HG03039 (cell line): ENCODE measurements around the gene DEFB126.
"Not testable (repeated sequence)": the region's sequence is repeated elsewhere in the genome, so short reads cannot be mapped to it uniquely, and the experiment has no call there.

ENCODE experiments used
- ATAC-seq: cut with Tn5 transposase; IDR thresholded peaks from one replicate; pipeline ENCODE4 v1.9.1; 2021; ENCODE audit warnings: mild to moderate bottlenecking, moderate library complexity; ENCODE audit not compliant: unreplicated experiment

Gene DEFB126, protein sequence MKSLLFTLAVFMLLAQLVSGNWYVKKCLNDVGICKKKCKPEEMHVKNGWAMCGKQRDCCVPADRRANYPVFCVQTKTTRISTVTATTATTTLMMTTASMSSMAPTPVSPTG

DNA sequence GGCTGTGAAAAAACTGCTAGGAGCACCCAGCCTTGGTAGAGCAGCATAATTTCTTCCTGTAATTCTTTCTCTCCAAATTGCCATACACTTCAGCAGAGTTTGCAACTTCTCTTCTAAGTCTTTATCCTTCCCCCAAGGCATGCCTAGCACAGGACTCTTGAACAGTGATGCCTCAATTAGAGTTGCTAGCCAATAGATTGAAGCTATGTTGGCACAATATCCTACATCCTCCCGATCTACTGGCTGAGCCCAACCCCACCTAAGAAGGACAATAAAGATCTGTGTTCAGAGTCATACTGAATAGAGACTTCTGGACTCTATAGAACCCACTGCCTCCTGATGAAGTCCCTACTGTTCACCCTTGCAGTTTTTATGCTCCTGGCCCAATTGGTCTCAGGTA, at the start of gene DEFB126:
TSS of gene DEFB126 (plus strand) at position 301 of the 400 bp plus-strand sequence. CDS start at position 340, 39 bp downstream.
- ATAC-seq, result no peak

DNA sequence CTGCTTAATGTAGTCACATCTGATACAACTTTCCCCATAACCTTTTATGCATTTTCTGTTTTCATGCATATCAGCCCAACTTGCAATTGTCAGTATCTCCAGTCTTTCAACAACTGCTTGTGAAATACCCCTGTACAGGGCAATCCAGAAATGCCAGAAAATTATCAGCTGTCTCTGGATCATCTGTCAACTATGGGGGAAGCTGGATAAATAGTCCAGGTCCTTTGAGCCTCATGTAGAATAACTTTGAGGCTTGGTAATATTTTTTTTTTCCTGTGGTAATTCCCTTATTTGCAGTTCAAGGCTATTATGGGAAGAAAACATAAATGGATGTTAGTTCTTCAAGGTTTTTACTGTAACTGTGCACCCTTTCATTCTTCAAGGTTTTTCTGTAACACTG, 48.7 kb upstream of the DEFB126 start:
- no peak for ATAC-seq

DNA sequence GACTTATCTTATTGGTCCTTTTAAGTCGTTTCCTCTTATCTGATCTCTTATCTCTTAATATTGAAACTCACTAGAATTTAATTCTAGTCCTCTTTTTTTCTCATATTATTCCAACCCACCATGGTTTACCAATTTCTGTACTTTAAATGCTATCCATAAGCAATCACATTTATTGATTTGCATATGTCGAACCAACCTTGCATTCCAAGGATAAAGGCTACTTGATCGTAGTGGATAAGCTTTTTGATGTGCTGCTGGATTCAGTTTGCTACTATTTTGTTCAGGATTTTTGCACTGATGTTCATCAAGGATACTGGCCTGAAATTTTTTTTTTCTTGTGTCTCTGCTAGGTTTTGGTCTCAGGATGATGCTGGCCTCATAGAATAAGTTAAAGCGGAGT, 47.2 kb upstream of the DEFB126 start:
- ATAC-seq, result no peak

DNA sequence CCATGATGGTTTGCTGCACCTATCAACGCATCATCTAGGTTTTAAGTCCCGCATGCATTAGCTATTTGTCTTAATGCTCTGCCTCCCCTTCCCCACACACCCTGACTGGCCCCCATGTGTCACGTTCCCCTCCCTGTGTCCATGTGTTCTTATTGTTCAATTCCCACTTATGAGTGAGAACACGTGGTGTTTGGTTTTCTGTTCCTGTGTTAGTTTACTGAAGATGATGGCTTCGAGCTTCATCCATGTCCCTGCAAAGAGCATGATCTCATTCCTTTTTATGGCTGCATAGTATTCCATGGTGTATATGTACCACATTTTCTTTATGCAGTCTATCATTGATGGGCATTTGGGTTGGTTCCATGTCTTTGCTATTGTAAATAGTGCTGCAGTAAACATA, 44.7 kb upstream of the DEFB126 start:
- not testable (repeated sequence) for ATAC-seq

DNA sequence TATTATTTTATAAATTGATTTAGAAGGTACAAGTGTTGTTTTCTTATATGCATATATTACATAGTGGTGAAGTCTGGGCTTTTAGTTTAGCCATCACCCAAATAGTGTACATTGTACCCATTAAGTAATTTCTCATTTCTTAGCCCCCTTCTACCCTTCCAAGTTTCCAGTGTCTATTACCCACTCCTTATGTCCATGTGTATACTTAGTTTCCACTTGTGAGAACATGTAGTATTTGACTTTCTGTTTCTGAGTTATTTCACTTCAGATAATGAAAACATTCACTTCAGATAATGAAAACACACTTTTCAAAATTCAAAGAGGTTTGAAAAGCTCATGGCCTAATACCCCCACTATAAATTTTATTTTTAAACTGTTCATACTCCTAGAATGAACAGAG, 40.4 kb upstream of the DEFB126 start:
- no peak for ATAC-seq

DNA sequence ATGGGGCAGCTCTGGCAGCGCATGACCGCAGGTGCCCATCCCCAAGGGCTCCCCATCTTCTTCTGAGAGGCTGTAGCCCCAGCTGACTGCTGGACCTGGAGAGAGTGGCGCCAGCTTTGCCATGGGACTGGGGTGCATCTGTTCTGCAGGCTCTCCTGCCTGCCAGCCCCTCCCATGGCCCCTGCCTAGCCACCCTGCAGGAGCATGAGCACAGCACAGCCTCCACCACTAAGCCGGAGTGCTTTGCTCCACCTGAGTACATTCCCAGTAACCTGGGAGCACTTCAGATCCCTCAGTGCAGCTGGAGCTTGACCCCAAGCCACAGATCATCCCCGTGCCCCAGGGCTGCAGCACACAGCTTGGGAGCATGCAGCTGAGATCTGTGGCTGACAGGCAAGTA, 38.9 kb upstream of the DEFB126 start:
- no peak for ATAC-seq

DNA sequence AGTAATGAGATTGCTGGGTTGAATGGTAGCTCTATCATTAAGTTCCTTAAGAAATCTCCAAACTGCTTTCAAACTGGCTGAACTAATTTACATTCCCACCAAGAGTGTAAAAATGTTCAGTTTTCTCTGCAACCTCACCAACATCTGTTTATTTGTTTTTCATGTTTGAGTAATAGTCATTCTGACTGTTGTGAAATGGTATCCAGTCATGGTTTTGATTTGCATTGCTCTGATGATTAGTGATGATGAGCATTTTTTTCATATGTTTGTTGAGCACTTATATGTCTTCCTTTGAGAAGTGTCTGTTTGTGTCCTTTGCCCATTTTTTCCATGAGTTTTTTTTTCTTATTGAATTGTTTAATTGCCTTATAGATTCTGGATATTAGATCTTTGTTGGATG, 30.0 kb upstream of the DEFB126 start:
- no peak for ATAC-seq

DNA sequence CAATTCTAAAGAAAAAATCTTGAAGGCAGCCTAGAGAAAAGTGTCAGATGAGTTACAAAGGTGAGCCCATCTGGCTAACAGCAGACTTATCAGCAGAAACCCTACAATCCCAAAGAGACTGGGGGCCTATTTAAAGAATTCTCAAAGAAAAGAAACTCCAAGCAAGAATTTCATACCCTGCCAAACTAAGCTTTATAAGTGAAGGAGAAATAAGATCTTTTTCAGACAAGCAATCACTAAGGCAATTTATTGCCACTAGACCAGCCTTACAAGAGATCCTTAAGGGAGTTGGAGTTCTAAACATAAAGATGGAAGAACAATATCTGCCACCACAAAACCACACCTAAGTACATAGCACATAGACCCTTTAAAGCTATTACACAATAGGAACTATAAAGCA, 24.9 kb upstream of the DEFB126 start:
- no peak for ATAC-seq

DNA sequence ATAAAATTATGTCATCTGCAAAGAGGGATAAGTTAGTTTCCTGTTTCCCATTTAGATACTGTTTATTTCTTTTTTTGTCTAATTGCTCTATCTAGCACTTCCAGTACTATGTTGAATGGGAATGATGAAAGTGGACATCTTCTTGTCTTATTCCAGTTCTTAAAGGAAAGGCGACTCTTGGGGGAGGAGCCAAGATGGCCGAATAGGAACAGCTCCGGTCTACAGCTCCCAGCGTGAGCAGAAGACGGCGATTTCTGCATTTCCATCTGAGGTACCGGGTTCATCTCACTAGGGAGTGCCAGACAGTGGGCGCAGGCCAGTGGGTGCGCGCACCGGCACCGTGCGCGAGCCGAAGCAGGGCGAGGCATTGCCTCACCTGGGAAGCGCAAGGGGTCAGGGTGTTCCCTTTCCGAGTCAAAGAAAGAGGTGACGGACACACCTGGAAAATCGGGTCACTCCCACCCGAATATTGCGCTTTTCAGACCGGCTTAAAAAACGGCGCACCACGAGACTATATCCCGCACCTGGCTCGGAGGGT, 12.5 kb upstream of the DEFB126 start:
- ATAC-seq, result not testable (repeated sequence)

DNA sequence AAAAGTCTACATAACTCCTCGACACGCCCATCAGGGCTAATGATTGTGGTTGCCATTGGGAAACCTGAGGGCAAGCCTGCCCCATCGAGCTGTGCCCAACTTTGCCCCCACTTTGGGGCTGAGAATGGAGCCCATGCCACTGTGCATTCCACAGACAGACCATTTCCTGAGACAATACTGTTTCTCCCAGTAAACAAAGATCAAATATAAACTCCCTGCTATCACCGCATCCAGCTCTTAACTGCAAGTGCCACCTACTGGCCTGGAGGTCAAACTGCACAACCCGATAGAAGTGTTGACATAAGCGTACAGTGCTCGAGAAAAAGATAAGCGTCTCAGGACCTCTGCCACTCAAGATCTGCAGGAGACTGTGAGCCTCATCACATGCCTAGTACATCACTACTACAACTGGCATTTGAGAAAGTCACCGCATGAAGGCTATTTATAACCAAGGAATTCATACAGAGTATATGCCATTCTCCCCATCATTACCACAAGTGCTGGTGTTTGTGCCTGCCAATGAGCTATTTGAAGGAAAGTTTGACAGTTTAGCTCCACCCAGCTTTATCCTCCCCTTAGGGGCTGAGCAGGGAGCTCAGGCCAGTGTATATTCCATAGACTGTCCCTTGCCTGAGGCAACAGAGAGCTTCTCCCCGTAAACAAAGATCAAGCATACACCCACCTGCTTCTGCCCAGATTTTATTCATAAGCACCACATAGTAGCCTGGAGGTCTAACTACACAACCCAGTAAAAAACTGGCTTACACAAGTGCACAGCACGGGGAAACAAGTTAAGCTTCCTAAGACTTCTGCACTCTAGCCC, 4.5 kb upstream of the DEFB126 start:
- no peak for ATAC-seq

DNA sequence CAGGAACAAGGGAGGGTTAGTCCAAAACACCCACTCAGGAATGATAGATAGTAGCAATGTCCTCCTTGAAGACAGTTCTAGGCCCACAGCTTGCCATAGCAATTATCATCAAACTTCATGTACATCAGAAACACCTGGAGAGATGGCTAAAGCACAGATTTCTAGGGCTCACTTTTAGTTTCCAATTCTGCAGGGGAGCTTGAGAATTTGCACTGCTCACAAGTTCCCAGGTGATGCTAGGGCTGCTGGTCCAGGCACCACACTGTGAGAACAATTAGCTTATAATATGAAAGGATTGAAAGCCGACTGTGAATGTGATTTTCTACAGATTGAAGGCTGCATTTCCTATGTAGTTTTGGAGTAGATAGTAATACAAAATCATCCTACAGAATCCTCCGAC, 3.5 kb downstream of the DEFB126 start:
- ATAC-seq, result no peak

DNA sequence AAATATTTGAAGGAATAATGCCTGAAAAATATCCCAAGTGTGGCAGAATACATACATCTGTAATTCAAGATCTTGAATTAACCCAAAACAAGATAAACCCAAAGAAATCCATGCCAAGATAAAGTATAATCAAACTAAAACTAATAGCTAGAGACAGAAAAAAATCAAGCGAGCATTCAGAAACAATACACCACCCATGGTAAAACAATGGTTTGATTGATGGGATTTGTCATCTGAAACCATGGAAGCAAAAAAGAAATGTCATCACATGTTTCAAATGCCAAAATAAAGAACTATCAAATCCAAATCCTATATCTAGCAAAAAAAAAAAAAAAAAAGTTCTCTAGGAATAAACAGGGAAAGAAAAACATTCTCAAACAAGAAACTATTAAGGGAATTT, 9.7 kb downstream of the DEFB126 start:
- no peak for ATAC-seq

DNA sequence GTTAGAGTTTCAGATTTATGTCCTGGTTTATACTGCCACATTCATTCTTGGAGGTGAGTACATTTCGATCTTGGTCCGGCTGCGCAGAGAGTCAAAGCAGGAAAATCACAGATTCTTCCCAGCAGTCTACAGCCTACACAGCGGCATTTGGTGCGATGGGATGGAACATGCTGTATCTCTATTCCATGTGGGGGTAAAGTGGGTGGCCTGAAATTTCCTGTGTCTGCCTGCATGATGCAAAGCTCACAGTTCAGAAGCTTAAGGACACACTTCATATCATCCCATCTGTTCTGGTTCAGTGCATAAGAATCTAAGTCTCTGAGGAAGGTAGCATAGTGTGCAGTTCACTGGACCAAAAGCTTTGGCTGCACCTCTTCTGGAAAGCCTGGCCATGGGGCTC, 14.8 kb downstream of the DEFB126 start, which contains the start of gene DEFB127:
TSS of gene DEFB127 (plus strand) at position 301 of the 400 bp plus-strand sequence. CDS start at position 392, 91 bp downstream.
- no peak for ATAC-seq

DNA sequence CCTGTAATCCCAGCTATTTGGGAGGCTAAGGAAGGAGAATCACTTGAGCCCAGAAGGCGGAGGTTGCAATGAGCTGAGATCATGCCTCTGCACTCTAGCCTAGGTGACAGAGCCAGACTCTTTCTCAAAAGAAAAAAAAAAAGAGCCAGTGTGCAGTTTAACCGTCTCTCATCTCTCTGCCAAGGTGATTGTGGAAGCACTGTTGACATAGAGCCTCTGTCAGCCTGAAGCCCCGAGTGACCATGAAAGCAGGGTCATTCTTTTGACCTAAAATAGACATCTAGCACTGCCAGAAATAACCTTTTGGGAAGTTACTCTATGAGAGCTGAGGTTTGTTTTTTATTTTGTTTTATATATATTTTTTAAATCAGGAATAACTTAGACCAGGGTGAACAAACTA, 22.2 kb downstream of the DEFB126 start:
- no peak for ATAC-seq

DNA sequence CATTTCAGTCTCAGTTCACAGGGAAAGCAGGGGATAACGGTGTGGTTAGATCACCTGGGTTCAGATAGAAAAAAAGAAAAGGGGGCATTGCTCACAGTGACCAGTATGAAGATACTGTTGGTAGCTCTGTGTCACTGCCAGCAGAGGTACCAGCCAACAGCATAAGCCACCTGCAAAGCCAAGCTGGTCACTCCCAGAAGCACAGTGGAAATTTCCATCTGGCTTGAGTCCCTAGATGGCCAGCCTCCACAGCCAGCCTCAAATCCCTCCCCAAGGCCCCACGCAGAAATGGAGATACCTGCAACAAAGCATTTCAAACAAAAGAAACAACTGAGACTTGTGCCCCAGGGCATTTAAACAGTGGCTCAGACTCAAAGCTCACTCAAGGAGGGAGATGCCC, 26.5 kb downstream of the DEFB126 start:
- no peak for ATAC-seq

DNA sequence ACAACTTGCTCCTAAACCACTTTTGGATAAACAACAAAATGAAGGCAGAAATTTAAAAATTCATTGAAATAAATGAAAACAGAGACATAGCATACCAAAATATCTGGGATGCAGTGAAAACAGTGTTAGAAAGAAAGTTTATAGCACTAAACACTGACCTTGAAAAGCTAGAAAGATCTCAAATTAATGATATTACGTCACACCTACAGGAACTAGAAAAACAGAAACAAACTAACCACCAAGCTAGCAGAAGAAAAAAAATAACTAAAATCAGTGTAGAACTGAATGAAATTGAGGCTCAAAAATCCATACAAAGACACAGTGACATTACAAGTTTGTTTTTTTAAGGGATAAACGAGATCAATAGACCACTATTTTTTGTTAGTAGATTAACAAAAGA, 41.9 kb downstream of the DEFB126 start:
- no peak for ATAC-seq

DNA sequence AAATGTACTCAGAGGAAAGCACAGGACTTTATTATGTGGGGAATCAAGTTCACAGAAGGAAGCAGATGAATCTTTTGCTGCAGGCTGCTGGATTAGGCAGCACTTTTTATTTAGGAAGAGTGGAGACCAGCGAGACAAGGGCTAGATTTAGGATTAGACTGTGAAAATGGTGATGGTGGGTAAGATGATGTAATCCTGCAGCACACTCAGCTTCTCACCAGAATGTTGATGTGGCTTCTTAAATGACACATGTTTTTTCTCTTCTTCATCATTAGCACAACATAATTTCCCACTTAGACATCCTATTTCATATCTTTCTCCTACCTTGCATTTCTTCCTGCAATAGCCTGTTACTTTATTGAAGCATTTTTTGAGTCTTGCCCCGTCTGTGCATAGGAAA, 45.3 kb downstream of the DEFB126 start:
- no peak for ATAC-seq

DNA sequence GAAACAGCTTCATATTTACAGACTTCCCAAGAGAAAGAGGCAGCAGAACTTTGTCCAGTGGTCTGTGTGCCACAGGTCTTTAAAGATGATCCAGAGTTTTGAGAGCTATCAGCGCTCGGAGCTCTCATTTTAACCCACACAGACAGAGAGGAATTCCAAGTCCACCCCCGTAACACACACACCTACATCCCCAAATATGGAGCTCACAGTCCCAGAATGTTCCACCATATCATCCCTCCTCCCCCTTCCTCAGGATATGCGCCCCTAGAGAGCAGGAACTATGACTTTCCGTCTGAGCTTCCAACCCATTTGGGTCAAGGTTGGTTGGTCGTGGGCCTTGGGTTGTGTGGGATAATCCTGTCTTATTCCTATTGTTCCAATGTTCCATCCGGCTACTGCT, 47.2 kb downstream of the DEFB126 start, which contains the start of gene DEFB128:
TSS of gene DEFB128 (minus strand) at position 101 of the 400 bp plus-strand sequence. CDS start at position 13, 88 bp downstream.
- no peak for ATAC-seq
